ENCODE results near the gene HERPUD1.

HERPUD1 gene

GRCh38 chr16:56919099-56919800 lies 12.7 kb upstream of the HERPUD1 start:
- Histone ChIP-seq H3K4me3 (ENCODE audit: low read length in 2 of 2) (no peak overlapping the region), H3K27me3 (ENCODE audit: control insufficient read depth in 2 of 2, insufficient read depth in 2 of 2, low read length in 2 of 2) (no peaks in the 10 kb centered on the region), H3K27ac (ENCODE audit: low read depth in 2 of 2, low read length in 2 of 2) (no peak overlapping the region), H3K9me3 (ENCODE audit: control insufficient read depth in 2 of 2, low read length in 2 of 2) (no peaks in the 10 kb centered on the region), H3K9ac (ENCODE audit: low read depth in 1 of 2, low read length in 2 of 2) (no peak overlapping the region), H3K36me3 (ENCODE audit: control insufficient read depth in 2 of 2, insufficient read depth in 2 of 2, low read length in 2 of 2) (no peaks in the 10 kb centered on the region), H3K4me1 (ENCODE audit: control insufficient read depth in 2 of 2, insufficient read depth in 2 of 2, low read length in 2 of 2) (peaks cover 3 to 13% of the 10 kb centered on the region in 2 donors)

DNA sequence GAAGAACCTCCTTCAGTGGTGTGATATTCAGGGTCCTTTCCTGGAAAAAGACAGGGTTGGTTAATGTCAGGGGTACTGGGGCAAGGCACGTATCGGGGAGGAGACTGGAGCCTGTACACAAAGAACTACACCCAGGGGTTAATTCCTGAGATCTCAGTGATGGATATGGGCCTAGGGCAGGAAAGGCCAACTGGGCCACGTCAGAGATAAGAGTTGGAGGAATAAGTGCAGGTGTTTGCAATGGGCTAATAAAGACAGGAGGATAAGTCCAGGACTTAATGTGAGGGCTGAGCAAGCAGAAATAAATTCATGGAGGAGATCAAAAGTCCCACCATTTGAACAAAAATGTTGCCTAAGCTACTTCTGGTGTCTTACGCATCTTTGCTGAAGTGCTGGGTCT lies 10.4 kb upstream of the HERPUD1 start:
- H3K36me3 ChIP-seq (ENCODE audit: control insufficient read depth in 2 of 2, insufficient read depth in 2 of 2, low read length in 2 of 2), result no peaks in the 10 kb centered on the region
- H3K9me3 ChIP-seq (ENCODE audit: control insufficient read depth in 2 of 2, low read length in 2 of 2), result no peaks in the 10 kb centered on the region
- H3K4me3 ChIP-seq (ENCODE audit: low read length in 2 of 2), result no peak overlapping the region
- no peak overlapping the region for H3K9ac ChIP-seq (ENCODE audit: low read depth in 1 of 2, low read length in 2 of 2)
- no peak overlapping the region for H3K27ac ChIP-seq (ENCODE audit: low read depth in 2 of 2, low read length in 2 of 2)
- H3K27me3 ChIP-seq (ENCODE audit: control insufficient read depth in 2 of 2, insufficient read depth in 2 of 2, low read length in 2 of 2), result no peaks in the 10 kb centered on the region
- H3K4me1 ChIP-seq (ENCODE audit: control insufficient read depth in 2 of 2, insufficient read depth in 2 of 2, low read length in 2 of 2), result peaks cover under 1 to 11% of the 10 kb centered on the region in 2 donors

- Histone ChIP-seq H3K36me3 (ENCODE audit: control insufficient read depth in 2 of 2, insufficient read depth in 2 of 2, low read length in 2 of 2) (no peaks in the 10 kb centered on the region), H3K9me3 (ENCODE audit: control insufficient read depth in 2 of 2, low read length in 2 of 2) (no peaks in the 10 kb centered on the region), H3K4me1 (ENCODE audit: control insufficient read depth in 2 of 2, insufficient read depth in 2 of 2, low read length in 2 of 2) (peaks cover 0 to 4% of the 10 kb centered on the region in 2 donors), H3K27me3 (ENCODE audit: control insufficient read depth in 2 of 2, insufficient read depth in 2 of 2, low read length in 2 of 2) (no peaks in the 10 kb centered on the region), H3K4me3 (ENCODE audit: low read length in 2 of 2) (no peak overlapping the region), H3K27ac (ENCODE audit: low read depth in 2 of 2, low read length in 2 of 2) (no peak overlapping the region), H3K9ac (ENCODE audit: low read depth in 1 of 2, low read length in 2 of 2) (no peak overlapping the region)
Measured at GRCh38 chr16:56923481-56924091, 8.4 kb upstream of the HERPUD1 start.

GRCh38 chr16:56927471-56927870 lies 4.5 kb upstream of the HERPUD1 start:
- Histone ChIP-seq H3K4me3 (ENCODE audit: low read length in 2 of 2) (no peak overlapping the region), H3K27ac (ENCODE audit: low read depth in 2 of 2, low read length in 2 of 2) (no peak overlapping the region), H3K9ac (ENCODE audit: low read depth in 1 of 2, low read length in 2 of 2) (no peak overlapping the region), H3K27me3 (ENCODE audit: control insufficient read depth in 2 of 2, insufficient read depth in 2 of 2, low read length in 2 of 2) (no peaks in the 10 kb centered on the region), H3K4me1 (ENCODE audit: control insufficient read depth in 2 of 2, insufficient read depth in 2 of 2, low read length in 2 of 2) (peaks cover 12 to 15% of the 10 kb centered on the region in 2 donors), H3K36me3 (ENCODE audit: control insufficient read depth in 2 of 2, insufficient read depth in 2 of 2, low read length in 2 of 2) (no peaks in the 10 kb centered on the region), H3K9me3 (ENCODE audit: control insufficient read depth in 2 of 2, low read length in 2 of 2) (no peaks in the 10 kb centered on the region)

GRCh38 chr16:56929639-56930038 lies 2.3 kb upstream of the HERPUD1 start:
- peaks cover 17 to 26% of the 10 kb centered on the region in 2 donors for H3K4me1 ChIP-seq (ENCODE audit: control insufficient read depth in 2 of 2, insufficient read depth in 2 of 2, low read length in 2 of 2)
- H3K36me3 ChIP-seq (ENCODE audit: control insufficient read depth in 2 of 2, insufficient read depth in 2 of 2, low read length in 2 of 2), result peaks cover 5 to 8% of the 10 kb centered on the region in 2 donors
- no peaks in the 10 kb centered on the region for H3K9me3 ChIP-seq (ENCODE audit: control insufficient read depth in 2 of 2, low read length in 2 of 2)
- no peak overlapping the region for H3K4me3 ChIP-seq (ENCODE audit: low read length in 2 of 2)
- no peaks in the 10 kb centered on the region for H3K27me3 ChIP-seq (ENCODE audit: control insufficient read depth in 2 of 2, insufficient read depth in 2 of 2, low read length in 2 of 2)
- no peak overlapping the region for H3K27ac ChIP-seq (ENCODE audit: low read depth in 2 of 2, low read length in 2 of 2)
- no peak overlapping the region for H3K9ac ChIP-seq (ENCODE audit: low read depth in 1 of 2, low read length in 2 of 2)

- Histone ChIP-seq H3K4me3 (ENCODE audit: low read length in 2 of 2) (peak overlapping the region; percentile 73 to 77), H3K9me3 (ENCODE audit: control insufficient read depth in 2 of 2, low read length in 2 of 2) (no peaks in the 10 kb centered on the region), H3K27me3 (ENCODE audit: control insufficient read depth in 2 of 2, insufficient read depth in 2 of 2, low read length in 2 of 2) (no peaks in the 10 kb centered on the region), H3K4me1 (ENCODE audit: control insufficient read depth in 2 of 2, insufficient read depth in 2 of 2, low read length in 2 of 2) (peaks cover 17 to 30% of the 10 kb centered on the region in 2 donors), H3K9ac (ENCODE audit: low read depth in 1 of 2, low read length in 2 of 2) (peak overlapping the region; percentile 20 to 91), H3K36me3 (ENCODE audit: control insufficient read depth in 2 of 2, insufficient read depth in 2 of 2, low read length in 2 of 2) (peaks cover 15 to 17% of the 10 kb centered on the region in 2 donors), H3K27ac (ENCODE audit: low read depth in 2 of 2, low read length in 2 of 2) (peak overlapping the region; percentile 99 to 100)
Measured at GRCh38 chr16:56930486-56931270, 1.3 kb upstream of the HERPUD1 start.

DNA sequence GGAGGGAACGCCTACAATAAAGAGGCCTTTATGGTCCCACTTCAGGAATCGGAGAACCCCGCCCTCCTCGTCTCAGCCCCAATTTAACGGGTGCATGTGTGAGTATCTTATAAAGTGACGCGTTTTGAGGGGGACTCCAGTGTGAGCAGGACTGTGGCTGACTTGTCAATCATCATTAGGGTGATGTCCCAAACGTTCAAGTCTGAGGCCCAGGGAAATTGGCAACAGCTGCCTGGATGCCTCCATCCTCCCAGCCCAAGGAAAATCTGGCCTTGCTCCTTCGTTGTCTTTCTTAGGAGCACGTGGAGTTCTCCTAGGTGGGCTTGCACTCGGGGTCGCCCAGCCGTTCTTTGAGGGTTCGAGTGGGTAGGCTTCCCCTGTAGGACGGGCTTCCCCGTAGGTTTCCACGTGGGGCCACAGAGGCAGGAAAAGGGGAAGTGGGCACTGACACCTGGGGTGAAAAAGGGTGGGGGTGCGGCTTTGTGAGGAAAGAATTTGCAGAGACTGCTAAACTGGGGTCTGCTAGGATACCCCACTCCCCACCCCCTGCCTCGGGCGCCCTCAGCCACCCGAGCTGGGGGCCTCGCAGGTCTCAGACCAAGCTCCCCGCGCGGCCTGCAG lies 561 bp upstream of the HERPUD1 start:
- Histone ChIP-seq H3K9ac (ENCODE audit: low read depth in 1 of 2, low read length in 2 of 2) (peak overlapping the region; percentile 85 to 91), H3K4me1 (ENCODE audit: control insufficient read depth in 2 of 2, insufficient read depth in 2 of 2, low read length in 2 of 2) (peaks cover 17 to 33% of the 10 kb centered on the region in 2 donors), H3K9me3 (ENCODE audit: control insufficient read depth in 2 of 2, low read length in 2 of 2) (no peaks in the 10 kb centered on the region), H3K36me3 (ENCODE audit: control insufficient read depth in 2 of 2, insufficient read depth in 2 of 2, low read length in 2 of 2) (peaks cover 22 to 23% of the 10 kb centered on the region in 2 donors), H3K4me3 (ENCODE audit: low read length in 2 of 2) (peak overlapping the region; percentile 73 to 77), H3K27ac (ENCODE audit: low read depth in 2 of 2, low read length in 2 of 2) (peak overlapping the region; percentile 99 to 100), H3K27me3 (ENCODE audit: control insufficient read depth in 2 of 2, insufficient read depth in 2 of 2, low read length in 2 of 2) (no peaks in the 10 kb centered on the region)

- peak overlapping the region; percentile 77 to 98 for H3K4me3 ChIP-seq (ENCODE audit: low read length in 2 of 2)
- no peaks in the 10 kb centered on the region for H3K27me3 ChIP-seq (ENCODE audit: control insufficient read depth in 2 of 2, insufficient read depth in 2 of 2, low read length in 2 of 2)
- H3K27ac ChIP-seq (ENCODE audit: low read depth in 2 of 2, low read length in 2 of 2), result peak overlapping the region; percentile 99 to 100
- peaks cover 19 to 33% of the 10 kb centered on the region in 2 donors for H3K4me1 ChIP-seq (ENCODE audit: control insufficient read depth in 2 of 2, insufficient read depth in 2 of 2, low read length in 2 of 2)
- H3K9ac ChIP-seq (ENCODE audit: low read depth in 1 of 2, low read length in 2 of 2), result peak overlapping the region; percentile 92 to 99
- peaks cover 38 to 39% of the 10 kb centered on the region in 2 donors for H3K36me3 ChIP-seq (ENCODE audit: control insufficient read depth in 2 of 2, insufficient read depth in 2 of 2, low read length in 2 of 2)
- H3K9me3 ChIP-seq (ENCODE audit: control insufficient read depth in 2 of 2, low read length in 2 of 2), result no peaks in the 10 kb centered on the region
Measured at GRCh38 chr16:56932721-56933619, 1.0 kb downstream of the HERPUD1 start.

DNA sequence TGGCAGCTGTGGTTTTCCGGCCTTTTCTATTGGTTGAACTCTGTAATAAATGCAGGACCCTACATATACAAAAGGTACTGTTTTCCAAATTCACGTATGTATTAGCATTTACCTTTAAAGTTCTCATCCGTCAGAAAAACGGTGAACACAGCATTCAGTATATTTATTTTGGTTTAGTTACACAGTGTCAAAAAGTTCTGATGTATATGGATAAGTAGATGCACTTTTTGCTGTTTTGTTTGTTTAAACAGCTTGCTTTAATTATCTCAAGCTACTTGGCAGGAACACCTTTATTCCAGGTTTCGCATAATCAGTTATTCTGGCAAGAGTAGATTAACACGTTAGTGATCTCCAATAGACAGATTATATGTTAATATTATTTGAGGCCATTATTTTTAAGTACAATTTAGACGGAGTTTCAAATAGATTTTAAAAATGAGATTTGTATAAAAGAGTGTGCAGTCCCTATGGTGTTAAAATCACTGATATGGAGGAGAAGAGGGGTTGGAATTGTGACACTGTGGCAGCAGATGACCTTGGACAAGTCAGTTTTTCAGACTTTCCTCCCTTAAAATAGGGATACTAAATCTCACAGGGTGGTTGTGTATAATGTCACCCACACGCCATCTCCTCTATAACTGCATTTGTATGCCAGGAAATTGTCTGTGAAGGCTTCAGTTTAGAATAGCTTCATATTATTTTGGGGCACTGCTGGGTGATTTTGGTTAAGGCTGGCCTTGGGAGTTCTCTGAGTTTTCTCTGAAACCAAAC lies 2.1 kb downstream of the HERPUD1 start:
- Histone ChIP-seq H3K4me1 (ENCODE audit: control insufficient read depth in 2 of 2, insufficient read depth in 2 of 2, low read length in 2 of 2) (peaks cover 24 to 38% of the 10 kb centered on the region in 2 donors), H3K4me3 (ENCODE audit: low read length in 2 of 2) (peak overlapping the region; percentile 77 to 98), H3K9me3 (ENCODE audit: control insufficient read depth in 2 of 2, low read length in 2 of 2) (no peaks in the 10 kb centered on the region), H3K27me3 (ENCODE audit: control insufficient read depth in 2 of 2, insufficient read depth in 2 of 2, low read length in 2 of 2) (no peaks in the 10 kb centered on the region), H3K27ac (ENCODE audit: low read depth in 2 of 2, low read length in 2 of 2) (peak overlapping the region; percentile 32 to 100), H3K36me3 (ENCODE audit: control insufficient read depth in 2 of 2, insufficient read depth in 2 of 2, low read length in 2 of 2) (peaks cover 47 to 49% of the 10 kb centered on the region in 2 donors), H3K9ac (ENCODE audit: low read depth in 1 of 2, low read length in 2 of 2) (peak overlapping the region; percentile 92 to 99)

All from mucosa of rectum (tissue), 2 donors.